Measurements from ENCODE around the gene LRRC51. TPM values are rescaled to one million over a fixed set of nuclear protein-coding genes. Genes with fewer than 3 reads are reported as not detected.
"Not testable (repeated sequence)": the region's sequence is repeated elsewhere in the genome, so short reads cannot be mapped to it uniquely, and the experiment has no call there.

Gene LRRC51
- total RNA-seq, 1 donor from 2014 or later = 3.7 TPM

- TF ChIP-seq CTCF (conservative IDR thresholded peaks at IDR 0.05; ENCODE audit: low read depth, low read length) = no peak
- DNase-seq (ENCODE audit: low read depth) = no peak
- H3K4me3 ChIP-seq (ENCODE audit: low read depth, low read length) = no peak overlapping the region
Measured at GRCh38 chr11:72139500-72139899, 58.9 kb downstream of the LRRC51 start.

GRCh38 chr11:72140661-72141060, 60.0 kb downstream of the LRRC51 start:
- TF ChIP-seq CTCF (conservative IDR thresholded peaks at IDR 0.05; ENCODE audit: low read depth, low read length) = no peak
- no peak overlapping the region for H3K4me3 ChIP-seq (ENCODE audit: low read depth, low read length)
- no peak for DNase-seq (ENCODE audit: low read depth)

GRCh38 chr11:72141066-72141465, 60.4 kb downstream of the LRRC51 start:
- no peak for TF ChIP-seq CTCF (conservative IDR thresholded peaks at IDR 0.05; ENCODE audit: low read depth, low read length)
- DNase-seq (ENCODE audit: low read depth) = peak; percentile 33
- H3K4me3 ChIP-seq (ENCODE audit: low read depth, low read length) = no peak overlapping the region

- not testable (repeated sequence) for DNase-seq (ENCODE audit: low read depth); H3K4me3 ChIP-seq (ENCODE audit: low read depth, low read length)
Measured at GRCh38 chr11:72142086-72142485, 61.4 kb downstream of the LRRC51 start.

- not testable (repeated sequence) for H3K4me3 ChIP-seq (ENCODE audit: low read depth, low read length); DNase-seq (ENCODE audit: low read depth)
Measured at GRCh38 chr11:72142543-72142942, 61.9 kb downstream of the LRRC51 start.

- peak; percentile 94 for DNase-seq (ENCODE audit: low read depth)
- H3K4me3 ChIP-seq (ENCODE audit: low read depth, low read length) = no peak overlapping the region
- no peak for TF ChIP-seq CTCF (conservative IDR thresholded peaks at IDR 0.05; ENCODE audit: low read depth, low read length)
Measured at GRCh38 chr11:72144807-72145565, 64.3 kb downstream of the LRRC51 start.

Other genes with a start within 250 kb of the LRRC51 start
- gene DEFB108B, start 247.7 kb upstream of the LRRC51 start, total RNA-seq = not detected in 2 replicates
- gene DEFB131B, start 202.4 kb upstream of the LRRC51 start, total RNA-seq = not detected in 2 replicates
- 3.6 and 10.6 TPM in 2 replicates for gene XNDC1N, start 152.3 kb upstream of the LRRC51 start, total RNA-seq
- gene RNF121, start 151.8 kb upstream of the LRRC51 start, total RNA-seq = 9.3 and 28.6 TPM in 2 replicates
- gene IL18BP, start 81.9 kb upstream of the LRRC51 start, total RNA-seq = 1.0 and 1.7 TPM in 2 replicates
- 116 TPM in 2 replicates for gene NUMA1, start 308 bp upstream of the LRRC51 start, total RNA-seq
- 149 and 156 TPM in 2 replicates for gene LAMTOR1, start 22.4 kb downstream of the LRRC51 start, total RNA-seq
- gene TOMT, start 25.1 kb downstream of the LRRC51 start, total RNA-seq = not detected in 2 replicates
- gene ANAPC15, start 31.8 kb downstream of the LRRC51 start, total RNA-seq = 66.6 and 87.4 TPM in 2 replicates
- gene FOLR3, start 54.9 kb downstream of the LRRC51 start, total RNA-seq = 0.65 TPM in 1 of 2 replicates, not detected in the other
- 1.5 and 12.3 TPM in 2 replicates for gene FOLR1, start 111.3 kb downstream of the LRRC51 start, total RNA-seq
- gene FOLR2, start 135.9 kb downstream of the LRRC51 start, total RNA-seq = not detected in 2 replicates
- gene INPPL1, start 143.9 kb downstream of the LRRC51 start, total RNA-seq = 66.5 and 73.2 TPM in 2 replicates
- gene PHOX2A, start 163.3 kb downstream of the LRRC51 start, total RNA-seq = not detected in 2 replicates